ENCODE measurements around the gene HOXB2.
"Not testable (repeated sequence)": the region's sequence is repeated elsewhere in the genome, so short reads cannot be mapped to it uniquely, and the experiment has no call there.

Gene HOXB2

GRCh38 chr17:48513097-48513496 lies 31.8 kb downstream of the HOXB2 start:
- DNase-seq: no peak

GRCh38 chr17:48510761-48511604 lies 33.9 kb downstream of the HOXB2 start:
- no peak for DNase-seq

GRCh38 chr17:48510381-48510760 lies 34.5 kb downstream of the HOXB2 start:
- no peak for DNase-seq

- DNase-seq: not testable (repeated sequence)
Observed at GRCh38 chr17:48509708-48510107, 35.2 kb downstream of the HOXB2 start.

GRCh38 chr17:48506246-48506645 lies 38.7 kb downstream of the HOXB2 start:
- DNase-seq: no peak

GRCh38 chr17:48505788-48506187 lies 39.1 kb downstream of the HOXB2 start:
- no peak for DNase-seq

- DNase-seq: no peak
Observed at GRCh38 chr17:48504953-48505352, 40.0 kb downstream of the HOXB2 start.

GRCh38 chr17:48503747-48504146 lies 41.2 kb downstream of the HOXB2 start:
- no peak for DNase-seq

GRCh38 chr17:48502901-48503300 lies 42.0 kb downstream of the HOXB2 start:
- DNase-seq: no peak

- no peak for DNase-seq
Observed at GRCh38 chr17:48502312-48502711, 42.6 kb downstream of the HOXB2 start.

GRCh38 chr17:48500435-48501426 lies 44.2 kb downstream of the HOXB2 start:
- no peak for DNase-seq

- DNase-seq: no peak
Observed at GRCh38 chr17:48499735-48500434, 45.0 kb downstream of the HOXB2 start.

- DNase-seq: no peak
Observed at GRCh38 chr17:48499248-48499647, 45.7 kb downstream of the HOXB2 start.

- no peak for DNase-seq
Observed at GRCh38 chr17:48498164-48498850, 46.6 kb downstream of the HOXB2 start.

- no peak for DNase-seq
Observed at GRCh38 chr17:48497103-48497502, 47.8 kb downstream of the HOXB2 start.

- no peak for DNase-seq
Observed at GRCh38 chr17:48494335-48494734, 50.6 kb downstream of the HOXB2 start.

Data from NCI-H1048 (cell line).